Measurements from ENCODE around the gene SMCO2. TPM values are rescaled to one million over a fixed set of nuclear protein-coding genes. Genes with fewer than 3 reads are reported as not detected.

Gene SMCO2
- total and polyA plus RNA-seq, 9 of the 15 experiments (the other 6 are each of a cell fraction or from before 2014, with no cell fraction given): not detected

GRCh38 chr12:27447761-27448160, 1.2 kb downstream of the SMCO2 start:
- H2AFZ ChIP-seq (ENCODE audit: low read depth, low read length): no peak overlapping the region
- H3K27ac ChIP-seq (ENCODE audit: extremely low read depth, low read depth, low read length): no peak overlapping the region
- DNase-seq (ENCODE audit: extremely low read depth in 1 of 4, low spot score in 3 of 4) (no peak), ATAC-seq (no peak), FAIRE-seq (no peak)
- CTCF ChIA-PET (ENCODE audit: low intra/inter-chr PET ratio): no interaction called here
- no peak for TF ChIP-seq ZBTB43 (CRISPR knock-in tag; IDR thresholded peaks at IDR 0.05)
- no peak for TF ChIP-seq TCF7 (IDR thresholded peaks at IDR 0.05; ENCODE audit: borderline replicate concordance)
- TF ChIP-seq MCM5 (IDR thresholded peaks at IDR 0.05; ENCODE audit: low read depth): no peak
- TF ChIP-seq ZNF511 (CRISPR knock-in tag; IDR thresholded peaks at IDR 0.05): no peak
- no peaks in the 10 kb centered on the region for H3K9me1 ChIP-seq (ENCODE audit: control insufficient read depth, insufficient read depth, low read length)
- no peaks in the 10 kb centered on the region for H3K4me1 ChIP-seq (replicated peaks in 1 of 2; ENCODE audit: control insufficient read depth in 2 of 2, insufficient read depth in 2 of 2, low read length in 2 of 2)
- no peaks in the 10 kb centered on the region for H3K36me3 ChIP-seq (ENCODE audit: control insufficient read depth, insufficient read depth, low read length)
- POLR2A ChIA-PET: interaction anchor here (0.5 to 1.0 kb wide), 2 partner anchors 11 to 350 kb away, joined by 3 read pairs; no protein-coding TSS in a partner anchor
- H3K9me3 ChIP-seq (replicated peaks; ENCODE audit: control insufficient read depth, insufficient read depth, low read depth, low read length): no peaks in the 10 kb centered on the region
- no peak overlapping the region for H3K4me2 ChIP-seq (ENCODE audit: insufficient read depth, low read length)
- BruUV-seq (replicated peaks): no TSS peak
- peaks cover 4 to 10% of the 10 kb centered on the region in 2 experiments; a peak in 3 of 5 replicates for H3K27me3 ChIP-seq (ENCODE audit: control insufficient read depth in 2 of 2, insufficient read depth in 2 of 2, low read length in 2 of 2)
- H4K20me1 ChIP-seq (replicated peaks; ENCODE audit: control insufficient read depth, insufficient read depth, low read length): no peaks in the 10 kb centered on the region
- no peak overlapping the region for H3K4me3 ChIP-seq
- in situ Hi-C loops (cut with MboI): no loop called here
- 2% methylated on average over 8 of the region's 8 CpGs for WGBS (ENCODE audit: insufficient coverage, low coverage, missing lambda C conversion rate)
- H3K9ac ChIP-seq (ENCODE audit: insufficient read depth in 1 of 2, low read depth in 2 of 2, low read length in 2 of 2): no peak overlapping the region
- intact Hi-C loops (cut with micrococcal nuclease): no loop called here
- H3K79me2 ChIP-seq (ENCODE audit: control insufficient read depth, insufficient read depth, low read length): no peaks in the 10 kb centered on the region

Measured in K562 (cell line).